Epithelial cell of proximal tubule (primary cell): ENCODE data around the gene CAMTA1. TPM values are rescaled to one million over a fixed set of nuclear protein-coding genes. Genes with fewer than 3 reads are reported as not detected.

Source experiments
- DNase-seq: peaks from one replicate; pipeline ENCODE4 v3.0.0-alpha.2; 2011; ENCODE audit warnings: low read depth
- H3K4me3 ChIP-seq: 2 replicates; pipeline ENCODE4 v1.5.1; 2011; ENCODE audit warnings: low read depth, mild to moderate bottlenecking, low read length
- CTCF ChIP-seq: conservative IDR thresholded peaks from 2 replicates; pipeline ENCODE4 v1.5.1; 2012; ENCODE audit warnings: low read depth, mild to moderate bottlenecking, low read length
- total RNA-seq: library from RNA; depleted of rRNA; stranded (reverse); fragments of >200 nt; gene quantifications from 2 replicates; pipeline ENCODE4 v1.2.3, GENCODE V29; 2015

Gene CAMTA1
- total RNA-seq, 1 donor from 2014 or later: 79.2 TPM

DNA sequence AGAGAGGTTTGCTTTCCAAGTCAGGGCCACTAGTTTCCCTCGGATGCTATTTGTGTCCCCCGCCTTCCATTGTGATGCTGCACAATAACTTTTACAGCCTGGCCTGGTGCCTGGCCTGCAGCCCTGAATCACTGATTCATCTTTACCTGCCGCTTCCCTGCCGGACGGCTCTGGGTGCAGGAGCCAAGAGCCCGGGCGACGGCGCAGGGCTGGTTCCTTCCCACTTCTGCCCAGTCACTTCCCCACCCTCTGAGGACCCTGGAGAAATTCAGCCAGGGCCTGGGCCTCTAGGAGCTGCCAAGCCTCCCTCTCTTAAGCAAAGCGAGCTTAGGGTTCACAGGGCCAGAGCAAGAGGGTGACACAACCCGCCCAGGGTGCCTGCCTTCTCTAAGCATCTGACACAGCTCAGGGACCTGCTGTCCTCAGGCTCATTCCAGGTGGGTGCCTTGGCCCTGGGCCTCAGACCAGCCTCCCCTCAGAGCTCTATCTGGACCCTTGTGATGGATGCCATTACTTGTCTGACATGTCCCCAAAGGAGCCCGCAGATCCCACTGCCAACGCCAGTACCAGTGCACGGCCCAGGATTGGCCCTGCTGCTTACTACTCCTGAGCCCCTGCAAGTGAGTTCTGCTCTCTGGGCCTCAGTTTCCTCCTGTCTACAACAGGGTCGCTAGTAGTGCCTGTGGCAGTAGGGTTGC lies 604.8 kb downstream of the CAMTA1 start:
- no peak overlapping the region for H3K4me3 ChIP-seq
- no peak for TF ChIP-seq CTCF
- DNase-seq: no peak

GRCh38 chr1:7390604-7391000 lies 605.3 kb downstream of the CAMTA1 start:
- no peak for TF ChIP-seq CTCF
- no peak overlapping the region for H3K4me3 ChIP-seq
- DNase-seq: no peak

DNA sequence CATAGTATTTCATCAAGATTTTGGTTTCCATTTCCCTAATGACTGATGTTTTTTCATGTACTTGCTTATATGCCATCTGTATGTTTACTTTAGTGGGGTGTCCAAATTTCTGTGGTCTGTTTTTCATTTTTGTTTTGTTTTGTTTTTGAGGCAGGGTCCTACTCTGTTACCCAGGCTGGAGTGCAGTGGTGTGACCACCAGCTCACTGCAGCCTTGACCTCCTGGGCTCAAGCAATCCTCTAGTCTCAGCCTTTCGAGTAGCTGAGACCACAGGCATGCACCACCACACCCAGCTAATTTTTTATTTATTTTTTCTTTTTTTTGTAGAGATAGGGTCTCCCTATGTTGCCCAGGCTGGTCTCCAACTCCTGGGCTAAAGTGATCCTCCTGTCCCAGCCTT lies 607.9 kb downstream of the CAMTA1 start:
- no peak for DNase-seq
- H3K4me3 ChIP-seq: no peak overlapping the region
- no peak for TF ChIP-seq CTCF

GRCh38 chr1:7395251-7395650 lies 610.0 kb downstream of the CAMTA1 start:
- no peak overlapping the region for H3K4me3 ChIP-seq
- TF ChIP-seq CTCF: no peak
- DNase-seq: no peak

DNA sequence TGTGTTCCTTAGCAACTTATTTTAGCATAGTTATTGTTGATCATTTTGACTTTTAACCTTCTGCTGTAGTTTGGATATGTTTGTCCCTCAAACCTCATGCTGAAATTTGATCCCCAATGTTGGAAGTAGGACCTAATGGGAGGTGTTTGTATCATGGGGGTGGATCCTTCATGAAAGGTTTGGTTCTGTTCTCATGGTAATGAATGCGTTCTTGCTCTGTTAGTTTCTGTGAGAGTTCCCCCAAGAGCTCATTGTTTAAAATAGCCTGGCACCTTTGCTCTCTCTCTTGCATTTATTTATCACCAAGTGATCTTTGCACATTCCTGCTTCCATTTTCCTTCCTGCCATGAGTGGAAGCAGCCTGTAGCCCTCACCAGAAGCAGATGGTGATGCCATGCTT lies 613.7 kb downstream of the CAMTA1 start:
- no peak overlapping the region for H3K4me3 ChIP-seq
- no peak for TF ChIP-seq CTCF
- DNase-seq: no peak

GRCh38 chr1:7399514-7400125 lies 614.4 kb downstream of the CAMTA1 start:
- H3K4me3 ChIP-seq: no peak overlapping the region
- no peak for DNase-seq
- TF ChIP-seq CTCF: no peak

GRCh38 chr1:7400566-7400965 lies 615.3 kb downstream of the CAMTA1 start:
- no peak for TF ChIP-seq CTCF
- no peak overlapping the region for H3K4me3 ChIP-seq
- DNase-seq: no peak
